ENCODE data around the gene CEP192.
A peak's percentile ranks its signal among the peaks of the same experiment; 100 is the strongest.
"Not testable (repeated sequence)": the region's sequence is repeated elsewhere in the genome, so short reads cannot be mapped to it uniquely, and the experiment has no call there.

The CEP192 gene, protein sequence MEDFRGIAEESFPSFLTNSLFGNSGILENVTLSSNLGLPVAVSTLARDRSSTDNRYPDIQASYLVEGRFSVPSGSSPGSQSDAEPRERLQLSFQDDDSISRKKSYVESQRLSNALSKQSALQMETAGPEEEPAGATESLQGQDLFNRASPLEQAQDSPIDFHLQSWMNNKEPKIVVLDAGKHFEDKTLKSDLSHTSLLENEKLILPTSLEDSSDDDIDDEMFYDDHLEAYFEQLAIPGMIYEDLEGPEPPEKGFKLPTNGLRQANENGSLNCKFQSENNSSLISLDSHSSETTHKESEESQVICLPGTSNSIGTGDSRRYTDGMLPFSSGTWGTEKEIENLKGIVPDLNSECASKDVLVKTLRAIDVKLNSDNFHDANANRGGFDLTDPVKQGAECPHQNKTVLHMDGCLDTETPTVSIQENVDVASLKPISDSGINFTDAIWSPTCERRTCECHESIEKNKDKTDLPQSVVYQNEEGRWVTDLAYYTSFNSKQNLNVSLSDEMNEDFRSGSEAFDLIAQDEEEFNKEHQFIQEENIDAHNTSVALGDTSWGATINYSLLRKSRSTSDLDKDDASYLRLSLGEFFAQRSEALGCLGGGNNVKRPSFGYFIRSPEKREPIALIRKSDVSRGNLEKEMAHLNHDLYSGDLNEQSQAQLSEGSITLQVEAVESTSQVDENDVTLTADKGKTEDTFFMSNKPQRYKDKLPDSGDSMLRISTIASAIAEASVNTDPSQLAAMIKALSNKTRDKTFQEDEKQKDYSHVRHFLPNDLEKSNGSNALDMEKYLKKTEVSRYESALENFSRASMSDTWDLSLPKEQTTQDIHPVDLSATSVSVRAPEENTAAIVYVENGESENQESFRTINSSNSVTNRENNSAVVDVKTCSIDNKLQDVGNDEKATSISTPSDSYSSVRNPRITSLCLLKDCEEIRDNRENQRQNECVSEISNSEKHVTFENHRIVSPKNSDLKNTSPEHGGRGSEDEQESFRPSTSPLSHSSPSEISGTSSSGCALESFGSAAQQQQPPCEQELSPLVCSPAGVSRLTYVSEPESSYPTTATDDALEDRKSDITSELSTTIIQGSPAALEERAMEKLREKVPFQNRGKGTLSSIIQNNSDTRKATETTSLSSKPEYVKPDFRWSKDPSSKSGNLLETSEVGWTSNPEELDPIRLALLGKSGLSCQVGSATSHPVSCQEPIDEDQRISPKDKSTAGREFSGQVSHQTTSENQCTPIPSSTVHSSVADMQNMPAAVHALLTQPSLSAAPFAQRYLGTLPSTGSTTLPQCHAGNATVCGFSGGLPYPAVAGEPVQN (N-terminal part only)

DNA sequence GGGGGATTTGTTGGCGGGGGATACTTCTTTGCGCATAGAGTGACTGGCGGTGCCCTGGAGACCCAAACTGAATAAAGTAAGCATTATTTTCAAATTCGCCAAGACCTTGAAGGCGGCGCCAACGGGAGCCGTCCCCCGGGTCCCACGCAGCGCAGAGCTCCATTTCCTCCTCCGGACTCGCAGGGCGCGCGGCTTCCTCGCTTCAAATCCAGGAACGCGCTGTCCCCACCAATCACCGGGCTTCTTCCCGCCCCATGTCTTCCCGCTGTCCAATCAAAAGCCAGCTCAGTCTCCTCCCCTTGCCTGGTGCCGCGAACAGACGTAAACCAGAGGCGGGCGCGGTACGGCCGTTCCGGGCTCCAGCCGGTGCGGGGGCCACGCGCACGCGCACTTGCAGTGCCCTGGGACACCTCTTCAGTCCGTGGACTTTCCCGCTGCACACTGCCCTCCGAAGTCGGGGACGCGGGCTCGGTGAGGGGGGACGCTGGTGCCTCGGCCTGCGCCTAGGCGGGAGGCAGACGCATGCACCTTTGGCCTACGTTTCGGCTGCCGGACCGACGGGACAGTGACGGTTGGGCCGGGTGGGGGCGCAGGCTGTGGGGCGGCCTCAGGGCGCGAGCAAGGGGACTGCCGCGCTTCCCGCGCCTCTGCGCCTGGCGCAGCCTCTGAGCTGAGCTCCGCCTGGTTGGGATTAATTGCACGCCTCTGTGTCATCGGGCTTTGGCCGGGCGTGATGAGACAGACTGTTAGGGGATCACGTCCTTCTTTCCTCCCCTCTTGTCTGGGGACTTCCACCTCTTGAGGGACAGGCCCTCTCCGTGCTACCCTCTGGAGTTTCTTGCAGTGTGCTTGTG lies at the start of gene CEP192:
Gene CEP192 (plus strand): TSS at position 396 of the 854 bp plus-strand sequence. CDS start 8,063 bp downstream, outside the sequence.
- peak; percentile 88 to 94 for DNase-seq (ENCODE audit: low read depth in 2 of 2)

DNA sequence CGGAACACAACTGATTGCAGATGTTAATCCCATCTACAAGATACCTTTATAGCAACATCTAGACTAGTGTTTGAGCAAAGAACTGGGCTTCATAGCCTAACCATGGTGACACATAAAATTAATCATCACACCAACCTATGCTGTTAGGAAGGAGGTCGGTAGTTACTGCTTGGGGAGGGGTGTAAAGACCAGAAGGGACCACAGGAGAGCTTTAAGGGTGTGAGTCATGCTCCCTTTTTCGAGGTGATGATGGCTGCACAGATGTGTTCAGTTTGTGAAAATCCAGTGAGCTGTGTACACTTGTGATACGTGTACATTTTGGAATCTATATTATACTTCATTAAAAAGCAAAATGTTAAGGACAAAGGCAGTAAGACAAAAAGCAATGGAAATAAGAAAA lies 47.9 kb upstream of the CEP192 start:
- no peak for DNase-seq (ENCODE audit: low read depth in 2 of 2)

DNA sequence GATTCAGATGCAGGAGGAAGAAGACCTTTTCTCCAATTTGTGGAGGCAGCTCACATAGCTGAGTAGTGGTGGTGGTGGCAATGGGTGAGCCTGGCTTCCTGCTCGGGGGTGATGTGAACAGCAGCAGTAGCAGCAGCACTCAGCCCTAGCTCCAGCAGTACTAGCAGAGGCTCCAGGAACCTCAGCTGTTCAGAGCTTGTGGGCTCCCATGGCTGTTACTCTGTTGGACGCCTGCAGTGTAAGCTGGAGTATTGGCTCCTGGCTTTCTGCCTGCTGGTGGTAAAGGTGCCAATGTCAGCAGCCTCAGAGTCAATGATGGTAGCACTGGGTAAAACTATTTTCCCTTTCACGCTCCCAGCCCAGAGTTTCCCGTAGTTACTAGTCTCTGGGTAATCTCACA lies 46.5 kb upstream of the CEP192 start:
- no peak for DNase-seq (ENCODE audit: low read depth in 2 of 2)

DNA sequence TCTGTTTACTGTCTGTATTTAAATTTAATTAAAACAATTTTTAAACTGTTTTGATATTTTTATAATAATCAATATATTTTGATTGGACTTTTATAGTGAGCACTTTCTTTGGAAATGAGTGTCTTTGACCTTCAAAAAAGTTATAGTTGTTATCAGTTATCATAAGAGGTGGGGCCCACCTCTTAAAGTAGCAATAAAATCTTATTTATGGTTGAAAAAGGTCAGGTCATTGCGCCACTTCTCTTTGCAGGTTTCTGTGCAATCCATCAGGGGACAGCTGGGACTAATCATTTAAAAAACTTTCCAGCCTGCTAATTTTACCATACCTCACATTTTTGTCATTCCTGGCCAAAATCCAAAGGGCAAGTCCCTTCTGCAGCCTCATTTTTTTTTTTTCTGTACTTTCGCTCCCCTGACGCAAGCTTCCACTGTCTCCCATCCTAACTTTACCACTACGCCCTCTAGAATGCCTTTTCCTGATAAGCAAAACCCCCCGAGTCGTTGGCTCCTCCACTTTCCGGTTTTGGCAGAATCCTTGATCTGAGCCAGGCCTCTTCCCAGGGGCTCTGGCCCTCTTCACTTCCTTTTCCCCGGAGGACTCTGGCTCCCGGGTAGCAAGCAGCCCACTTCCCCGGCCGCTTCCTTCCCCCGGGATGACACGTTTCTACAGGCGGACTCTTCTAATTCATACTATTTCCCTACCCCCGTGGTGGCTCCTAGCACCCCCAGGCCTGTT lies 44.4 kb upstream of the CEP192 start:
- DNase-seq (ENCODE audit: low read depth in 2 of 2): no peak

DNA sequence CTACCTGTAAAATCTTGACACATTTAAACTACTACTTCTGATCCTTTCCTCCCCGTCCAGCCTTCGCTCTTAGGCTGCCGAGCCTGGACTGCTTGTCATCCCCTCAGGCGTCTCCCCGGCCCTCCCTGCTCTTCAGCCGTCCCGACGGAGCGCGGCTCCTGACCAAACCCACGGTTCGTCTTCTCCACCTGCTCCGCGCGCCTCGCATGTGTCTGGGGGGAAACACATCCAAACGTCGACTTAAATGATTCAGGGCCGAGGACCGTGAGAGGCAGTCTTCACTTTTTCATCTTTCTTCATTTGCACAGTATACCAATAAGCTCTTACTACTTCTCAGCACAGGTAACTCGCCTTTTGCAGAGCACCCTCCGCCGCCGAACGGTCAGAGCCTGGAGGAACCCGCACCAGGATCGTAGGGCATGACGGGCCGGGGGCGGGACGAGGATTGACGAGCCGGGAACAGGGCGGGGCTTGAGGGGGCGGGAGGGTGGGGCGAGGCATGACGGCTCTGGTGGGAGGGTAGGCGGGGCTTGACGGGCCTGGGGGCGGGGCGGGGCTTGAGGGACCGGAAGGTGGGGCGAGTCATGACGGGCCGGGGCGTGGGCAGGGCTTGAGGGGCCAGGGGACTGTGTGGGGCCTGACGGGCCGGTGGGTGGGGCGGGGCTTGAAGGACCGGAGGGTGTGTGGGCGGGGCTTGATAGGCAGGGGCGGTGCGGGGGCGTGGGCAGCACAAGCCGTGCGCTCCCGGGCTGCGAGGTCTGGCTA lies 43.7 kb upstream of the CEP192 start, which contains the start of gene SEH1L:
Gene SEH1L (plus strand): TSS at position 727 of the 765 bp plus-strand sequence. CDS start 111 bp downstream, outside the sequence.
- peak; percentile 99 for DNase-seq (ENCODE audit: low read depth in 2 of 2)

DNA sequence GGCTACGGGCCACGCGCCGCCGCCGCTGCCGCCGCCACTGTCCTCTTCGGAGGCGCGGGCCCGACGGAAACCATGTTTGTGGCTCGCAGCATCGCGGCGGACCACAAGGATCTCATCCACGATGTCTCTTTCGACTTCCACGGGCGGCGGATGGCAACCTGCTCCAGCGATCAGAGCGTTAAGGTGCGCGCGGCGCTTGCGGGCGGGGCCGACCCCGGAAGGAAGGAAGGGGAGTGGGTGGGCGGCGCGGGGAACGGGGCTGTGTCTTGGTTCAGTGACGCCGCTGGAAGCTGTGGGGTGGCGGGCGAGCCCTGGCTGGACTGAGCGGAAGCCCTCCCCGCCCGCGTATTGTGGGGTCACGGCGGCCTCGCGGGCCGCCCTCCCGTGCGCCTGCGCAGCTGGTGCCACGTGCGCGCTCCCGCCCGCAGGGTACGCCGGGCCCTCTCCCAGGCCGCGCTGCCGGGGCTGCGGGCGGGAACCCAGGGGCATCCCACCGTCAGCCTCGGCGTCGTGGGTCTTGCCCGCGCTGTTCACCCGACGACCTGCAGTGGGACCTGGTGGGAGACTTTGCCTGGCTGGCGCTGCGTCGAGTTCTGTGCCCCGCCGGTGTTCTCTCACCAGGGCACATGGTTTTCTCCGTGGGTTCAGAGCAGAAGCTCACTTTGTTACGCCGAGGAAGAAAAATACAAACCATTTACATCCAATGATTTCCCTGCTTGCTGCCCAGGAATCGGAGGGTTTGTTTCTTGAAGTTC lies 42.9 kb upstream of the CEP192 start:
- peak; percentile 97 for DNase-seq (ENCODE audit: low read depth in 2 of 2)

DNA sequence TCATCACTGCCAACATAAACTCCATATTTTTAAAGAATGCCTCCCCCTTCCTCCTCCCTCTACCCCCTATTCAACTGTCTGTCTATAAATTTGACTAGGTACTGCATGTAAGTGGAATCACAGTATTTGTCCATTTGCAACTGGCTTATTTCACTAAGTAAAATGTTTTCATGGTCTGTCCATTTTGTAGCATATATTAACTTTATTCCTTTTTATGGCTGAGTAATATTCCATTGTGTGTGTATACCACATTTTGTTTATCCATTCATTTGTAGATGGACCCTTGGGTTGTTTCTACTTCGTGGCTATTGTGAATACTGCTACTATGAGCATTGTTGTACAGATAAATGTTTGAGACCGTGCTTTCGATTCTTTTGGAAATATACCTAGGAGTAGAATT lies 32.7 kb upstream of the CEP192 start:
- DNase-seq (ENCODE audit: low read depth in 2 of 2): no peak

DNA sequence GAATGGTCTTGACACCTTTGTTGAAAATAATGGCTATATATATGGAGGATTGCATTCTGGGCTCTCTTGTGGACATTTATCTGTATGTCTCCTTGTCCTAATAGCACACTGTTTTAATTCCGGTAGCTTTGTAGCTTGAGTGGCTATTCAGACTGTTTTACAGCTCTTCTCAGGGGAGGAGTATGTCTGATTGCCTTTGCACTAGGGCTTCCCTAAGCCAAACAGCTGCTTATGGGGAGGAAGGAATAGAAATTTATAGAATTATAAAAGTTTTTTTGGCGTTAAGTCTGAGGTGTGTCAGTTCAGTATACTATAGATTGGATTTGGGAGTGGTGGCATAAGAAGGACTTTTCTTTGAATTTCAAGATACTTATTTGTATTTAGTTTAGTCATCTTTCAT lies 30.8 kb upstream of the CEP192 start:
- DNase-seq (ENCODE audit: low read depth in 2 of 2): no peak

DNA sequence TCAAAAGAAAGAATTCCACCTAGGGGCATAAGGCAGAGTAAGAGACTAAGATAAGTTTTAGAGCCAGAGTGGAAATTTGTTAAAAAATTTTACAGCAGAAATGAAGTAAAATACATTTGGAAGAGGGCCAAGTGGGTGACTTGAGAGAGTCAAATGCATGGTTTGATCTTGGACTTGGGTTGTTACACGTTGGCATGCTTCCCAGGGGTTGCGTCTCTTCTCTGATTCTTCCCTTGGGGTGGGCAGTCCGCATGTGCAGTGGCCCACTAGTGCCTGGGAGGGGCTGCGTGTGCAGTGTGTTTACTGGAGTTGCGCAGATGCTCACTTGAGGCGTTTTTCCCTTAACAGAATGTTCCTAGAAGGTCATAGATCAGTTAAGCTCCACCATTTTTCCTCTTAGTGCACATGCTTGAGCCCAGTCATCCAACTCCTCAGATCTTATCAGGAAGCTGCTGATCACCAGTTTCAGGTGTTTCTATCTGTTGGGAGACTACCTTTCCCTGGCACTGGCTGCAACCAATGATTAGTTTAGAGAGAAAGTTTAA lies 30.2 kb upstream of the CEP192 start:
- no peak for DNase-seq (ENCODE audit: low read depth in 2 of 2)

DNA sequence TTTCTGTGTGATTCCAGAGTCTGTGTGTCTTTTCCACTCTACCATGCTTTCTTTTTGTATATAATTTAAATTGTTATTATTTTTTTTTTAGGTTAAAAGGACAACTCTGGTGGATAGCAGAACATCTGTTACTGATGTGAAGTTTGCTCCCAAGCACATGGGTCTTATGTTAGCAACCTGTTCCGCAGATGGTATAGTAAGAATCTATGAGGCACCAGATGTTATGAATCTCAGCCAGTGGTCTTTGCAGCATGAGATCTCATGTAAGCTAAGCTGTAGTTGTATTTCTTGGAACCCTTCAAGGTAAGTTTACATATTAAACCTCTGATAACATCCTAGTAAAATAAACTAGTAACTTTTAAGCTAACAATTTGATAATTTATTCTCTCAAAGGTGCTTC lies 28.1 kb upstream of the CEP192 start:
- DNase-seq (ENCODE audit: low read depth in 2 of 2): no peak

DNA sequence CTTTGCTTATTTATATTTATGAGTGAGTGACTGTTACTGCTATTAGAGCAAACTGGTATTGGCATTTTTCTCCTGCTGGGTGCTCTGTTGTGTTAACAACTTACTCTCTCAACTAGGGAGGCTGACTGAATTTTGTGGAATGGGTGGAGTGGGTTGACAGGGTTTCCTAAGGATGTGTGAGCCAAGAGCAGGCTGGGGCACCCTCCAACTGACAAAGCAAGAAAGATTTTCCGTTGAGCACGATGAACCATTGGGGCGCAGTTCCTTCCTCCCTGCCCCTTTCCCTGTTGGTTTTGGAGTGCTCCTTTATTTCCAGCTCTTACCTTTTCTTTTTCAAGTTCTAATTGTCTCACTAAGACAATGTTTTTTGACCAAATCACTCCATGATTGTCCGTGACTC lies 23.0 kb upstream of the CEP192 start:
- DNase-seq (ENCODE audit: low read depth in 2 of 2): no peak

DNA sequence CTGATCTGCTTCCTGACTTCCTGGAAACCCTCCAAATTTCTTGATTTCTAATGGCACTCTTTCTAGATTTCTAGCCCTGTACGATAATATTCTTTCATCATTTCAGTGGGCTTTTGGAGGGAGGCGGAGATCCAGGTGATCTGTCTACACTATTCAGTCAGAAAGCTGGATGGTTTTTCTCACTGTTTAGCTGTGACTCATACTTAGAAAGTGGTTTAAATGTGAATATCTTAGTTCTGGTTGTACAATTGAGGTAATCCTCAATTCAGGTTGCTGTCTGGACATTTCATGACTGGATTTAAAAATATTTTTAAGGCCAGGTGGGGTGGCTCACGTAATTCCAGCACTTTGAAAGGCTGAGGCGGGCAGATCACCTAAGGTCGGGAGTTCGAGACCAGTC lies 22.5 kb upstream of the CEP192 start:
- no peak for DNase-seq (ENCODE audit: low read depth in 2 of 2)

DNA sequence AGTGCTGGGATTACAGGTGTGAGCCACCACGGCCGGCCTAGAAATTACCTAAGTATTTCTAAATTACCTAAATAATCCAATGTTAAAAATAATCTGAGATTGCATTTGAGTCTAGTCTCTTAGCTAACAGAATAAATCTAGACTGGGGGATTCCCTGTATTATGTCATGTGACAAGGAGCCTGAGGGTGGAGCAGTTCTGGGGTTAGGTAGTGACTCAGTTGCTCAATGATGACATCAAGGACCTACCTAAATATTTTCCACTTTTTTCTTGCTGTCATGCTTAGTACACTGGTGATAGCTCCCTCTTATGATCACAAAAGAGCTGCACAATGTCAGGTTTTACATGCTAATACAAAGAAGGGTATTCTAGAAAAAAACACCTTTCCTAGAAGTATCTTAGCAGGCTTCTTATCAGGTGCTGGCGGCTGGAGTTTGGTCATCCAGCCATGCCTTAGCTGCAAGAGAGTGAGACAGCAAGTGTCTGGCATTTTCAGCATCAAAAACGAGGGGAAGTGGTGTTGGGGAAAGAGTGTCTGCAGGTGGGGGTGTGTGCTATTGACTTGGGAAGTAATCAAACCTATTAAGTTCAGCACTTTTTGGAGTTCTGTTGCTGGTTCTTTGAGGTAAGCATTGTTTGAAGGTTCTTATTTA lies 17.5 kb upstream of the CEP192 start:
- no peak for DNase-seq (ENCODE audit: low read depth in 2 of 2)

DNA sequence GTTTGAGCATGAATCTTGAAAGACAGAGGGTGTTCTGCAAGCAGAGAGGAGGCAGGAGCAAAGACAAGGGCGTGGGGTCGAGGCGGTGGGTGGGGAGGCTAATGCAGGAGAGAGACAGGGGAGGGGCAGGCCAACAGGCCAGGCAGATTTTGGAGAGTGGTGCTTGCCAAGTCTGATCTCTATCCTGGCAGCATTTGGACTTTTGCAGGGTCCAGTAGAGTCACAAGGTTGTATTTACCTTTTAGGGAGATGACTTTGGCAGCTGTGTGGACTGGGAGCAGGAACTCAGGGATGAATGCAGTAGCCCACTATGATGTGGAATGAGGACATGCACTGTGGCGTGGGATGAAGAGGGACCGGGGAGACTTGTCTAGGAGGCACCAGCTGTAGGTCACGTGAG lies 15.7 kb upstream of the CEP192 start:
- DNase-seq (ENCODE audit: low read depth in 2 of 2): no peak

DNA sequence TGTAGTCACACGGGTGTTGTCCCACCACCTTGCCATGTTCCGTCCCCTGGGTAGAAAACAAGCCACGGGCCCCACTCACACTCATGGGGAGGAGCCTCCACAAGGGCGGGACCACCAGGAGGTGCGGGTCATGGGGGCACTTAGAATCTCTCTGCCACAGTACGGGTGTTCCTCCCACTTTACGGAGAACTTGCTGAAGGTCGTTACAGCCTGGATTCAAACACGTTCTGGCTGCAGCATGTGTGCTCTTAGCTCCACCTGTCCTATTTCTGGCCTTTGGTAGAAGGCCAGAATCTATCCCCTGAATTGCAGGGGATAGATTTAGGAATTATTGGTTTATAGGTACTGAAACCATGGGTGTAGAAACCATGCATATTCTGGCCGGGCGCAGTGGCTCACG lies 14.9 kb upstream of the CEP192 start:
- DNase-seq (ENCODE audit: low read depth in 2 of 2): no peak

DNA sequence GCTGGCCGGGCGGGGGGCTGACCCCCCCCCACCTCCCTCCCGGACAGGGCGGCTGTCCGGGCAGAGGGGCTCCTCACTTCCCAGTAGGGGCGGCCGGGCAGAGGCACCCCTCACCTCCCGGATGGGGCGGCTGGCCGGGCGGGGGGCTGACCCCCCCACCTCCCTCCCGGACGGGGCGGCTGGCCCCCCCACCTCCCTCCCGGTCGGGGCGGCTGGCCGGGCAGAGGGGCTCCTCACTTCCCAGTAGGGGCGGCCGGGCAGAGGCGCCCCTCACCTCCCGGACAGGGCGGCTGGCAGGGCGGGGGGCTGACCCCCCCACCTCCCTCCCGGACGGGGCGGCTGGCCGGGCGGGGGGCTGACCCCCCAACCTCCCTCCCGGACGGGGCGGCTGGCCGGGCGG lies 11.1 kb upstream of the CEP192 start:
- DNase-seq (ENCODE audit: low read depth in 2 of 2): not testable (repeated sequence)

DNA sequence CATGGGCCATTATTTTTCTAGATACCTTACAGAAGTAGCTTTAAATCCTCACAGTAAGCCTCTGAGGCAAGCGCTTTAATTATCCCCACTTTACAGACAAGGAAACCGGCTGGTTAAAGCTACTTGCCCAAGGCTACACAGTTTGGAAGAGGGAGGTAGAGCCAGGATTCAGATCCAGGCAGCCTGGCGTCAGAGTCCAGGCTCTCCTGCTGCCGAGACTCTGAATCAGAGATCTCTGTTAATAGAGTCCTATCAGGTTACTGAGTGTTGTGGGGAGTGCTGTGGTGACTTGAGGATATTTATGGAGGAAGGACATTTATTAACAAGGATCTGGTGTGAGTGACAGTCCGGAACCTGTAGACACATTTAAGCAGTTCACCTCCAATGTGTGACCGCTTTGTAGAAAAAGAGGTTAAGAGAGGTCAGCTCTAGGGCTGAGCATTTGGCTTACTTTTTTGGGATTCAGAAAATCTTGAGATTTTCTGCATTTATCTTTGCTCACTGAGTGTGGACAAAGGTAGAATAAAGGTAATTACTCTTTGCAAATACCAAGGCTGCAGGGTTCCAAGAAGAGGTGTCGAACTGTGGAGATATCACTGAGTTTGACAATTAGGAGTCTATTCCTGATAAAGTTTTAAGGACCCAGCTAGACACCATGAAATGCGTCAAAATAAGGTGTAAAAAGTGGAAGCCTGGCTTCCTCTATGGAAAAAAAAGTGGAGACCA lies 1.6 kb upstream of the CEP192 start:
- DNase-seq (ENCODE audit: low read depth in 2 of 2): no peak

All from stimulated activated CD4-positive, alpha-beta T cell treated with anti-CD3 and anti-CD28 coated beads, Interleukin-1b, Interleukin-23, amount 100 ng/mL, for 1 hour (primary cell).